H1 (cell line): ENCODE data around the gene VGLL4. TPM values are rescaled to one million over a fixed set of nuclear protein-coding genes. Genes with fewer than 3 reads are reported as not detected.

Experiments used
- BRCA1 ChIP-seq: IDR thresholded peaks from 2 replicates; pipeline ENCODE4 v1.6.1; 2012; ENCODE audit warnings: low read depth, low read length, improper control_type of control experiment
- CEBPB ChIP-seq: IDR thresholded peaks from 2 replicates; pipeline ENCODE4 v1.6.1; 2012; ENCODE audit warnings: low read depth, low read length
- EGR1 ChIP-seq: IDR thresholded peaks from 2 replicates; pipeline ENCODE4 v1.6.1; 2011; ENCODE audit warnings: low read depth, low read length, borderline replicate concordance
- PHF8 ChIP-seq: fragments of 200-600 bp; sonication (generic); conservative IDR thresholded peaks from 2 replicates; pipeline ENCODE4 v1.7.1; 2012; ENCODE audit warnings: low read depth, mild to moderate bottlenecking, inconsistent platforms, low read length, moderate library complexity
- RAD21 ChIP-seq, 2 experiments: IDR thresholded peaks in 1 of 2; conservative IDR thresholded peaks in 1 of 2; 2 replicates each; pipeline ENCODE4 v1.6.1; 2011; ENCODE audit warnings: low read depth in 2 of 2, low read length in 2 of 2, improper control_type of control experiment in 1 of 2, inconsistent platforms in 1 of 2, mild to moderate bottlenecking in 1 of 2, moderate library complexity in 1 of 2
- TBP ChIP-seq: IDR thresholded peaks from 2 replicates; pipeline ENCODE4 v1.6.1; 2011; ENCODE audit warnings: low read depth, low read length, improper control_type of control experiment
- polyA plus RNA-seq, 7 experiments: library from polyadenylated mRNA; depleted of rRNA in 3 of 7; stranded (reverse) in 5 of 7; unstranded in 2 of 7; fragments of >200 nt in 5 of 7; fragments of 200-250 nt in 2 of 7; gene quantifications; 1 replicate in 5 of 7; 2 replicates in 1 of 7; 4 replicates in 1 of 7; pipeline versions ENCODE4 v1.2.1 to v1.2.3, GENCODE V29; 2011 to 2013; ENCODE audit warnings: missing spikeins in 2 of 7, mixed read lengths in 2 of 7
- total RNA-seq: library from RNA; stranded (reverse); fragmentation: NEBNext Ultra II Directional; extraction: Animal tissue kit (Norgen Biotek cat#: 25700); gene quantifications from 2 replicates; pipeline ENCODE4 v1.2.1, GENCODE V29; 2021
- TF ChIP-seq, protein P1 (sequence below), 3 experiments: IDR thresholded peaks; 1 replicate in 2 of 3; 2 replicates in 1 of 3; pipeline versions ENCODE4 v1.5.1 to v1.6.1; 2011; ENCODE audit warnings: low read length in 3 of 3, mild to moderate bottlenecking in 3 of 3, inconsistent platforms in 2 of 3, low read depth in 1 of 3, moderate library complexity in 1 of 3; ENCODE audit not compliant: insufficient read depth in 1 of 3; ENCODE audit errors: control extremely low read depth in 1 of 3

The VGLL4 gene
- total and polyA plus RNA-seq, 2 of the 8 experiments (the other 6 are each of a cell fraction or from before 2014, with no cell fraction given): 45.1 to 50.0 TPM

DNA sequence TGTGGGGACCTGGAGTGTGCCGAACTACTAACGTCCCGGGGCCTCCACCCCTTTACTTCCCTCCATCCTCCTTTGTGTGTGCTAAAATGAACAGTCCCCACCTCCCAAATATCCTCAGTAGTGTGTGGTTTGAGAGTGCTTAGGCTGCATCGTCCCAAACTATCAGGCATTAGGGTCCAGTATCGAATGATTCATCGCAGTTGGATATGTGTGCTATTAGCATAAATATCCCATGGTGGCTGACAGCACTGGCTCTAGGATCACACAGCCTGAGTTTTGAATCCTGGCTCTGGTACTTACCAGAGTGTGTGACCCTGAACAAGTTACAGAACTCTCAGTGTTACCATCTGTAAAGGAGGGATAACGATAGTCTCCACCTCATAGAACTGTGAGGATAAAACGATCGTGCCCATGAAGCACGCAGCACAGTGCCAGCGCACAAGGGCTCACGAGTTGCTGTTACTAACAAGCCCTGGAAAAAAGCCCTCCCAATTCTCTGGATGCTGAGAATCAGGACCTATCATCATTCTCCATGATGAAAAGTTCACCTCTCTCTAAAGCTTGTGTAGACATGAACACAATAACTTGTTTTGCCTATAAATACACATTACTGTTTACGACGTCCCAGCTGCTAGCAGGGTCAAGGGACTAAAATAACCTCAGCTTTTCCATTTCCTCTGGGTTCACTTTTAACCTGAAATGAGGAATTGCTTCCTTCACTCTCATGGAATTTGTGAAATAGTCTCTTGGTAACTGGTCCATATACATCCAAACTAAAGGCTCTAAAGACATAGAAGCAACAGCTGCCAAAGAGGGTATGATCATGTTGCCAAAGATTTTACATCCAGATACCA is 51.0 kb downstream of the VGLL4 start (continued):
- no peak for TF ChIP-seq RAD21 (IDR thresholded peaks at IDR 0.05 in 1 of 2, conservative IDR thresholded peaks at IDR 0.05 in 1 of 2; ENCODE audit: low read depth in 2 of 2, low read length in 2 of 2)
- TF ChIP-seq PHF8: no peak
- no peak for TF ChIP-seq EGR1
- TF ChIP-seq TBP: no peak
- no peak for TF ChIP-seq BRCA1
- TF ChIP-seq CEBPB: no peak
- TF ChIP-seq, protein P1, sequence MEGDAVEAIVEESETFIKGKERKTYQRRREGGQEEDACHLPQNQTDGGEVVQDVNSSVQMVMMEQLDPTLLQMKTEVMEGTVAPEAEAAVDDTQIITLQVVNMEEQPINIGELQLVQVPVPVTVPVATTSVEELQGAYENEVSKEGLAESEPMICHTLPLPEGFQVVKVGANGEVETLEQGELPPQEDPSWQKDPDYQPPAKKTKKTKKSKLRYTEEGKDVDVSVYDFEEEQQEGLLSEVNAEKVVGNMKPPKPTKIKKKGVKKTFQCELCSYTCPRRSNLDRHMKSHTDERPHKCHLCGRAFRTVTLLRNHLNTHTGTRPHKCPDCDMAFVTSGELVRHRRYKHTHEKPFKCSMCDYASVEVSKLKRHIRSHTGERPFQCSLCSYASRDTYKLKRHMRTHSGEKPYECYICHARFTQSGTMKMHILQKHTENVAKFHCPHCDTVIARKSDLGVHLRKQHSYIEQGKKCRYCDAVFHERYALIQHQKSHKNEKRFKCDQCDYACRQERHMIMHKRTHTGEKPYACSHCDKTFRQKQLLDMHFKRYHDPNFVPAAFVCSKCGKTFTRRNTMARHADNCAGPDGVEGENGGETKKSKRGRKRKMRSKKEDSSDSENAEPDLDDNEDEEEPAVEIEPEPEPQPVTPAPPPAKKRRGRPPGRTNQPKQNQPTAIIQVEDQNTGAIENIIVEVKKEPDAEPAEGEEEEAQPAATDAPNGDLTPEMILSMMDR (IDR thresholded peaks at IDR 0.05; ENCODE audit: control extremely low read depth in 1 of 3, insufficient read depth in 1 of 3, low read depth in 1 of 3, low read length in 3 of 3): no peak
